Measurements from ENCODE around the gene ZNF223.
A peak's percentile ranks its signal among the peaks of the same experiment; 100 is the strongest.

The ZNF223 gene

DNA sequence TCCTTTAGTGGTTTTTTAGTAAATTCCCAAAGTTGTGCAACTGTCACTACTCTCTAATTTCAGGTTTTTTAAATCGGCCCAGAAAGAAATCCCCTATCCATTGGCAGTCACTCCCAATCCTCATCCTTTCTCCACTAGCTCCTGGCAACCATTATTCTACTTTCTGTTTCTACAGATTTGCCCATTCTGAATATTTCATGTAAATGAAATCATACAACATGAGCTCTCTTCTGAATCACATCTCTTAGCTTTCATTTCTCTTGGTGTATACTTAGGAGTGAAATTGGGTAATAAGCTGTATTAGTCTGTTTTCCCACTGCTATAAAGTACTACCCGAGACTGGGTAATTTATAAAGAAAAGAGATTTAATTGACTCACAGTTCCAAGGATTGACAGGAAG is 9.7 kb upstream of the ZNF223 start:
- H3K4me3 Mint-ChIP-seq = no peak overlapping the region

DNA sequence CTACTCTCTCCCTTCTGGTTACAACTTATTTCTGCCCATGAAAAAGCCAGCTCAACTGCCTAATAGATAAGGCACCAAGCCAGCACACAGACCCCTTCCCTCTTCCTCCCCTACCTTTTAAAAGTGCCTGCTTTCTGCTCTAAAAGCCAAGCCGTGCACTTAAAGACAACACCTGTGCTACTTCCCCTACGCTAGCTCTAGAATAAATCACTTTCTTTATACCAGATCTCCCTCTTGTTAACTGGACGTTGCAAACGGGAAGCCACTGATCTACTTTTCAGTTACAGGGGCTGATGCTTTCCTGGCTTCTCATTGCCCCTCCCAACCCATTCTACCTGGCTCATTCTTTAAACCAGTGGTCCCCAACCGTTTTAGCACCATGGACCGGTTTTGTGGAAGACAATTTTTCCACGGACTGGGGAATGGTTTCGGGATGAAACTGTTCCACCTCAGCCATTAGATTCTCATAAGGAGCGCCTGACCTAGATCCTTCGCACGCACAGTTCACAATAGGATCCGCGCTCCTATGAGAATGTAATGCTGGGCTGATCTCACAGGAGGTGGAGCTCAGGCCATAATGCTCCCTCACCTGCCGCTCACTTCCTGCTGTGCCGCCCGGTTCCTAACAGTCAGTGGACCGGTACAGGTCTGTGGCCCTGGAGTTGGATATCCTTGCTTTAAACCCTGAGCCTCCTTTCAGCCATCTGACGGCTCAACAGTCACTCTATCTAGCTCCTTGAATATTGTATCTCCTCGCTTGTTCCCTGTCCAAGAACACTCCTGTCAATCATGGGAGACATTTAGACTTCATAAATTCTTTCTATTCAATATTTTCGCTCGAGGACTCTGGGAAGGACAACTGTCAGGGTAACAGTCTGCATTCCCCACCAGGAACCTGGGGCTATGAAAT is 841 bp upstream of the ZNF223 start:
- no peak for DNase-seq

More for the DNA sequence above, 9.7 kb upstream of the ZNF223 start:
- Mint-ChIP-seq H3K27ac (no peak overlapping the region), H3K36me3 (peaks cover 9 to 10% of the 10 kb centered on the region in 2 donors), H3K4me1 (no peaks in the 10 kb centered on the region), H3K27me3 (peaks cover 23 to 50% of the 10 kb centered on the region in 2 donors), H3K9me3 (peaks cover 29 to 37% of the 10 kb centered on the region in 2 donors)
- no peak for ATAC-seq (replicated peaks)
- no peak for DNase-seq

DNA sequence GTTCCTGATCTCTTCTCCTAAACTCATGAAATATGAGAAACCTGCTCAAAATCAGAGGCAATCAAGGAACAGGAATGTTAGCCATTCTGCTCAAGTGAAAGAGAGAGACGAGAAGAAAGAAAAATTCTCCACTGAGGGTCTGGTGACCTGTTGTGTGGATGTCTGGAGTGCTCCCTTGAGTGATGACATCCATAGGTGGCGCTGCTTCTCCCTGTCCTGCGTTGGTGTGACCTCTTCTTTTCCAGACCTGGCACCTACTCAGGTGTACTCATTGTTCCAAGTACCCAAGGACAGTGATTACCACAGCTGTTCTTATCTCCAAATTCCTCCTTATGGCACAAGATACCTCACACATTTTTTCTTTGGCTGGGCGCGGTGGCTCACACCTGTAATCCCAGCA is 4.0 kb downstream of the ZNF223 start:
- DNase-seq (no peak), ATAC-seq (replicated peaks) (no peak)
- Mint-ChIP-seq H3K4me3 (no peak overlapping the region), H3K4me1 (peaks cover 6 to 14% of the 10 kb centered on the region in 2 donors), H3K9me3 (peaks cover 3 to 9% of the 10 kb centered on the region in 2 donors), H3K36me3 (peaks cover 53 to 71% of the 10 kb centered on the region in 2 donors), H3K27ac (no peak overlapping the region), H3K27me3 (no peaks in the 10 kb centered on the region)

More for the DNA sequence above, 841 bp upstream of the ZNF223 start:
- Mint-ChIP-seq H3K4me3 (peak overlapping the region; percentile 92 to 93), H3K36me3 (peaks cover 20 to 34% of the 10 kb centered on the region in 2 donors), H3K27me3 (peaks cover 10 to 14% of the 10 kb centered on the region in 2 donors), H3K27ac (peak overlapping the region; percentile 82), H3K4me1 (peaks cover 11 to 20% of the 10 kb centered on the region in 2 donors), H3K9me3 (peaks cover 9 to 11% of the 10 kb centered on the region in 2 donors)
- ATAC-seq (replicated peaks) = peak; percentile 70 to 84

DNA sequence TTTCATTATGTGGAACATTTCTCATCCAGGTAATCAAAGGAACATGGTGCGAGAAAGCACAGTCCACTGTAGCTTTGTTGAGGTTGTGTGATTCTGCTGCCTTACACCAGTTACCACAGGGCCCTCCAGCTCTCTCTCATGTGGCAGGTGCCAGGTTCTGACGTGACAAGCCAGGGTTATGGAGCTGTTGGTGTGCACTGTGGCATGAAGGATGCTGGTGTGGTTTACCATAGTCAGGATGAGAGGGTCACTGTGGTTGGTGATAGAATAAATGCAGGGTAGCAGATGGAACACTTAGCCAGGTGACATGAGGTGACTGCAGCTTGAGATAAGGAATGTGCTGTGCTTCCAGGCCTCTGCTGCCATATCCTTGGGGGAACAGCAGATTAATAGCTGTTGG is 7.4 kb downstream of the ZNF223 start:
- DNase-seq = no peak
- Mint-ChIP-seq H3K36me3 (peaks cover 78 to 86% of the 10 kb centered on the region in 2 donors), H3K4me1 (no peaks in the 10 kb centered on the region), H3K9me3 (peaks cover 11 to 12% of the 10 kb centered on the region in 2 donors), H3K27ac (no peak overlapping the region), H3K27me3 (no peaks in the 10 kb centered on the region), H3K4me3 (no peak overlapping the region)
- peak in 1 of 2 donors; percentile 34 for ATAC-seq (replicated peaks)

DNA sequence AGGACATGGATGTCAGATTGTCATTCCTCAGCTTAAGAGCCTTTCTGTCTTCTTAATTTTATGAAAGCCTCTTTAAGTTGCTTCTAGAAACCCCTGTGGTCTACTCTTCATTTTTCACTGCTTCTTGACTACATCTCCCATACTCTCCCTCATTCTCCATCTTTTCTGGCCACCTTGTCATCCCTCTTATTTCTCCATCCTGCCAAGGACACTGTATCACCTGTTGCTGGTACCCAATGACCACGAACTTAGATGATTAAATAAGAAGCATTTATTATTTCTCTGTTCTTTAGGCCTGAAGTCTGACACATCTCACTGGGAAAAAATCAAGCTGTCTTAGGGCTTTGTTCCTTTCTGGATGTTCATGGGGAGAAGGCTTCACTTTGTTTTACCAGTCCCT is 9.2 kb downstream of the ZNF223 start:
- Mint-ChIP-seq H3K27me3 (no peaks in the 10 kb centered on the region), H3K36me3 (peaks cover 76 to 87% of the 10 kb centered on the region in 2 donors), H3K4me3 (no peak overlapping the region), H3K4me1 (no peaks in the 10 kb centered on the region), H3K9me3 (peaks cover 12 to 13% of the 10 kb centered on the region in 2 donors), H3K27ac (no peak overlapping the region)
- ATAC-seq (replicated peaks) = no peak
- no peak for DNase-seq

DNA sequence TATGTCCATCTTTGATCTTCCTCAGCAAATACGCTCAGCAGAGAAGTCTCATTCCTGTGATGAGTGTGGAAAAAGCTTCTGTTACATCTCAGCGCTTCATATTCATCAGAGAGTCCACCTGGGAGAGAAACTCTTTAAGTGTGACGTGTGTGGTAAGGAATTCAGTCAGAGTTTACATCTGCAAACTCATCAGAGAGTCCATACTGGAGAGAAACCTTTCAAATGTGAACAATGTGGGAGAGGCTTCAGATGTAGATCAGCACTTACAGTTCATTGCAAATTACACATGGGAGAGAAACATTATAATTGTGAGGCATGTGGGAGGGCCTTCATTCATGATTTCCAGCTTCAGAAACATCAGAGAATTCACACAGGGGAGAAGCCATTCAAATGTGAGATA is 14.5 kb downstream of the ZNF223 start:
- DNase-seq (no peak), ATAC-seq (replicated peaks) (no peak)
- H3K36me3 Mint-ChIP-seq = peaks cover 60 to 79% of the 10 kb centered on the region in 2 donors
- no peaks in the 10 kb centered on the region for H3K27me3 Mint-ChIP-seq
- H3K27ac Mint-ChIP-seq = no peak overlapping the region
- H3K4me1 Mint-ChIP-seq = peaks cover 4 to 5% of the 10 kb centered on the region in 2 donors
- no peak overlapping the region for H3K4me3 Mint-ChIP-seq
- peaks cover 27 to 37% of the 10 kb centered on the region in 2 donors for H3K9me3 Mint-ChIP-seq

DNA sequence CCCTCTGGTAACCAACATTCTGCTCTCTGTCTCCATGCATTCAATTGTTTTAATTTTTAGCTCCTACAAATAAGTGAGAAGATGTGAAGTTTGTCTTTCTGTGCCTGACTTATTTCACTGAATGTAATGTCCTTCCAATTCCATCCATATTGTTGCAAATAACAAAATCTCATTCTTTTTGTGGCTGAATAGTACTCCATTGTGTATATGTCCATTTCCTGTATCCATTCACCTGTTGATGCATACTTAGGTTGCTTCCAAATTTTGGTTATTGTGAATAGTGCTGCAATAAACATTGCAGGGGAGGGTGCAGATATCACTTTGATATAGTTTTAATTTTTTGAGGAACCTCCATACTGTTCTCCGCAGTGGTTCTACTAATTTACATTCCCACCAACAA is 17.6 kb downstream of the ZNF223 start:
- Mint-ChIP-seq H3K4me1 (peaks cover 17 to 21% of the 10 kb centered on the region in 2 donors), H3K36me3 (peaks cover 37 to 59% of the 10 kb centered on the region in 2 donors), H3K27me3 (no peaks in the 10 kb centered on the region), H3K27ac (no peak overlapping the region), H3K9me3 (peaks cover 27 to 37% of the 10 kb centered on the region in 2 donors), H3K4me3 (no peak overlapping the region)
- DNase-seq (no peak), ATAC-seq (replicated peaks) (no peak)

DNA sequence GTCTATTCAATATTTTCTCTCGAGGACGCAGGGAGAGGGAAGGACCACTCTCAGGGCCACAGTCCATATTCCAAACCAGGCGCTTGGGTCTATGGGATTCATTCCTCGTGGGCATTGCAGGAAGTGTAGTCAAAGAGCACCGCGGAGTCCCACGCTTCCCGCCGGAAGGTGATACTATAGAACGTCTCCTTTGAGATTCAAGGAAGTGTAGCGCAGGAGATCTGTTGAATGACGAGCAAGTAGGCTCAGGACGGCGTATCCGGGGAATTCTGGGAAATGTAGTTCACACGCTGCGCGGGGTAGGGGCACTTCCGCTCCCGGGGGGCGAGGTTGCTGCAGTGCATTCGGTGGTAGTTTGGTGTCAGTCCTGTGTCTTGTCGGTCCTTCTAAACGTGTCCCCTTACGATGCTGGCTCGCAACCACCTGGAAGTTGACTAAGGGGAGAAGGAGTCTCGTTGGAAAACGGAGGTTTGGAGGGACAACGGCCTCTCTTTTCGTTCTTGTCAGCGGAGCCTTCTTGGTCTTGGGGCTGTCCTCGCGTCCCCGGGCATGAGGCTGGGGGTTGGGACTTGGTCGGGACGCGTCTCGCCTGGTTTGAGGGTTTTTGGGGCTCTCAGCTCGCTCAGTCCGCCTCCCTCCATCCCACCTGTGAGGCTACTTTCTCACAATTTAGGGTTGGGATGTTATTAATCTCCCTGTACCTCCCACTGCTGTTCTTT is 20.1 kb downstream of the ZNF223 start, which contains the start of gene ZNF284:
TSS of gene ZNF284 (plus strand) at position 336 of the 719 bp plus-strand sequence. CDS start 4,231 bp downstream, outside the sequence.
- peaks cover 23 to 49% of the 10 kb centered on the region in 2 donors for H3K36me3 Mint-ChIP-seq
- peak within 1 kb of the TSS; percentile 88 to 91 for H3K4me3 Mint-ChIP-seq
- peak within 1 kb of the TSS; percentile 93 for H3K27ac Mint-ChIP-seq
- peaks cover 18 to 21% of the 10 kb centered on the region in 2 donors for H3K4me1 Mint-ChIP-seq
- ATAC-seq (replicated peaks) = peak; percentile 99
- peak; percentile 83 for DNase-seq
- H3K27me3 Mint-ChIP-seq = no peaks in the 10 kb centered on the region
- H3K9me3 Mint-ChIP-seq = peaks cover 13 to 27% of the 10 kb centered on the region in 2 donors

DNA sequence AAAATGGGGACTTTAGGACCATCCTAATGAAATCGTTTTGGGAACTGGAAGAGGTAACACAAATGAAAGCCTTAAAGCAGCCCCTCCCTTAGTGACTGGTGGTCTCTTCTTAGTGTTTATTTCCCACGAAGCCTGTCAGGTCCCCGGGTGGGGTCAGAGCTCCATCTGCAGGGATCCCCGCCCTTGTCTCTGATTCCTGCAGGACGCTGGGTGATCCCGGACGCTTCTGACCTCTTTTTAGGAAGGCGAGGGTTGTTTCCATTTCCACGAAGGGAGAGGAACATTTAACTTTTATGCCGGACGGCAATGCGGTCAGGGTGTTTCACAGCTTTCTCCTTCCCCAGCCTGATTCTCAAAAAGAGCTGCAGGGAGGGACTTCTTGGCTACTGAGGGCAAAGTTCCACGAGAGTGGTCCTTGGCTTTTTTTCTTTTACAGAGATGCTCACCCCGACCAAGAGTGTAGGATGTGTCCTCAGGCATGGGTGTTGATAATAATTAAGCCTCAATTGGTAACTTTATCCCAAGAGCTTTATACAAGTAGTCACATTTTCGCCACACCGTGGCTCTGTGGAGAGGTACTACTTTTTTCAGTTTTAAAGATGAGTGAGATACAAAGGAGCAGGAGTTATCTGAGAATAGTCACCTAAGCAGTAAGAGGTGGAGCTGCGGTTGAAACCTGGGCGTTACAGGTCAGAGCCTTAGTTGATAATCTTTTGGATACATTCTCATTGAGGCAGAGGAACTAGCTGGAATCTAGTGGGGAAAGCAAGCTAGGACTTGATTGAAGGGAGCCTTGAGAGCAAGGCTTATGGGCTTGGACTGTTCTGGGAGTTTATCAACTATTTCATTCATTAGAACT is 20.9 kb downstream of the ZNF223 start:
- DNase-seq = no peak
- Mint-ChIP-seq H3K4me3 (peak overlapping the region; percentile 88 to 91), H3K9me3 (peaks cover 11 to 23% of the 10 kb centered on the region in 2 donors), H3K27me3 (no peaks in the 10 kb centered on the region), H3K36me3 (peaks cover 23 to 47% of the 10 kb centered on the region in 2 donors), H3K27ac (peak overlapping the region; percentile 93), H3K4me1 (peaks cover 18 to 21% of the 10 kb centered on the region in 2 donors)
- ATAC-seq (replicated peaks) = peak in 1 of 2 donors; percentile 20

DNA sequence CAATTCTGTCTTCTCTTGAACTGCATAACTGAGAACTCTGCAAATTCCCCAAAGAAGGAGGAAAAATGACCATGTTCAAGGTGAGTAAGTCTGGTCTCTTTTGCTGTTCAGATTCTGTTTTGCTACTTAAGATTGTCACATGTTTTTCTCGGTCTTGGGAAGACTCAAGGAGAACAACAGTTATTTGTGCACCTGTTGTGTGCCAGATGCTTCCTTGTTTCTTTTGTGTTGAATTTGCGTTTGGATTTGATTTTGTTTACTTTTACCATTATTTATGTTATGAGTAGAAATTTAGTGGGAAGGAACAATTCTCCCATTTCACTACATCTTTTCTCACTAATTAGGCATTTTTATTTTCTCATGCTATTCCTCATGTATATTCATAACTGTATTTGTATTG is 24.5 kb downstream of the ZNF223 start:
- peaks cover 14 to 16% of the 10 kb centered on the region in 2 donors for H3K4me1 Mint-ChIP-seq
- H3K4me3 Mint-ChIP-seq = no peak overlapping the region
- H3K27ac Mint-ChIP-seq = no peak overlapping the region
- DNase-seq (no peak), ATAC-seq (replicated peaks) (no peak)
- peaks cover 3 to 4% of the 10 kb centered on the region in 2 donors for H3K9me3 Mint-ChIP-seq
- no peaks in the 10 kb centered on the region for H3K27me3 Mint-ChIP-seq
- peaks cover 25 to 41% of the 10 kb centered on the region in 2 donors for H3K36me3 Mint-ChIP-seq

DNA sequence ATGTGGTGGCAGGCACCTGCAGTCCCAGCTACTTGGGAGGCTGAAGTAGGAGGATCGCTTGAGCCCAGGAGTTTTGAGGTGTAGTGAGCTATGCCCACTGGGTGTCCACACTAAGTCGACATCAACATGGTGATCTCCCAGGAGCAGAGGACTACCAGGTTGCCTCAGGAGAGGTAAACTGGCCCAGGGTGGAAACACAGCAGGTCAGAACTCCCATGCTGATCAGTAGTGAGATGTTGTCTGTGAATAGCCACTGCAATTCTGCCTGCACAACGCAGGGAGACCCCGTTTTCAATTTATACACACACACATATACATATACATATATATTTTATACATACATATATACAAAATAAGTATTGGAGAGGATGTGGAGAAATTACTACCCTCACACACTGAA is 40.3 kb downstream of the ZNF223 start:
- Mint-ChIP-seq H3K36me3 (peaks cover 7 to 16% of the 10 kb centered on the region in 2 donors), H3K27me3 (no peaks in the 10 kb centered on the region), H3K4me1 (peaks cover 5 to 11% of the 10 kb centered on the region in 2 donors), H3K9me3 (no peaks in the 10 kb centered on the region), H3K27ac (no peak overlapping the region), H3K4me3 (no peak overlapping the region)
- no peak for DNase-seq
- no peak for ATAC-seq (replicated peaks)

DNA sequence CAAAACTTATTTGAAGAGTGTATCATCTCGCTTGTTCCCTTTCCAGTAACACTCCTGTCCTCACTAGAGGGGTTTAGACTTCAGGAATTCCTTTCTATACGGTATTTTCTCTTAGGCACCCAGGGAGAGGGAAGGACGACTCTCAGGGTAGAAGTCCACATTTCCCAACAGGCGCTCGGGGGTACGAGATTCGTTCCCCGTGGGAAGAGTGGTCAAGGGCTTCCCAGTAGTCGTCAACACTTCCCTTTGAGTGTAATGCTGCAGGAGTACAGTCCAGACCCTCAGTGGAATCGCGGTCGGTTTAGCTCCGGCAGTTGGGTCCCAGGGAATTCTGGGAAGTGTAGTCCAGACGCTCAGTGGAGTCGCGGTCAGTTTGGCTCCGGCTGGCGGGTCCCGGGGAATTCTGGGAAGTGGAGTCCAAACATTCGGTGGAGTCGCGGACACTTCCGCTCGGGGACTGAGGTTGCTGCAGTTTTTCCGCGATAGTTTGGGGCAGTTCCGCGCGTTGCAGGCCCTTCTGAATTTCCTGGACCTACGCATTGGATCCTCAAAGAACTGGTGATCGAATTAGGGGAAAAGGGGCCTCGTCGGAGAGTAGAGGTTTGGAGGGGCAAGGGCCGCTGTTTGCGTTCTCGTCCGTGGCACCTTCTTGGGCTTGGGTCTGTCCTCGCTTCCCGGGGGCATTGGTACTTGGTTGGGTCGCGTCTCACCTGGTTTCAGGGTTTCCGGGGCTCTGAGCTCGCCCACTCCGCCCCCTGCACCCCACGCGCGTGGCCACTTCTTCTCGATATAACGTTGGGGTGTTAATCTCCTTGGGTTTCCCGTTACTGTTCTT is 42.3 kb downstream of the ZNF223 start, which contains the start of gene ZNF224:
TSS of gene ZNF224 (plus strand) at position 431 of the 835 bp plus-strand sequence. CDS start 3,513 bp downstream, outside the sequence.
- H3K4me1 Mint-ChIP-seq = peaks cover 5 to 16% of the 10 kb centered on the region in 2 donors
- ATAC-seq (replicated peaks) (peak; percentile 89 to 91), DNase-seq (peak; percentile 83)
- H3K27me3 Mint-ChIP-seq = no peaks in the 10 kb centered on the region
- H3K9me3 Mint-ChIP-seq = no peaks in the 10 kb centered on the region
- peak within 1 kb of the TSS; percentile 92 for H3K27ac Mint-ChIP-seq
- peak within 1 kb of the TSS; percentile 98 to 99 for H3K4me3 Mint-ChIP-seq
- peaks cover 25 to 26% of the 10 kb centered on the region in 2 donors for H3K36me3 Mint-ChIP-seq

DNA sequence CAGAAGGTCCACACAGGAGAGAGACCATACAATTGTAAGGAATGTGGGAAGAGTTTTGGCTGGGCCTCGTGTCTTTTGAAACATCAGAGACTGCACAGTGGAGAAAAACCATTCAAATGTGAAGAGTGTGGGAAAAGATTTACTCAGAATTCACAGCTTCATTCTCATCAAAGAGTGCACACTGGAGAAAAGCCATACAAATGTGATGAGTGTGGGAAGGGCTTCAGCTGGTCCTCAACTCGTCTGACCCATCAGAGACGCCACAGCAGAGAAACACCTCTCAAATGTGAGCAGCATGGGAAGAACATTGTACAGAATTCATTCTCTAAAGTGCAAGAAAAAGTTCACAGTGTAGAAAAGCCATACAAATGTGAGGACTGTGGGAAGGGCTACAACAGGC is 55.9 kb downstream of the ZNF223 start:
- ATAC-seq (replicated peaks) (no peak), DNase-seq (no peak)
- Mint-ChIP-seq H3K4me3 (no peak overlapping the region), H3K27me3 (no peaks in the 10 kb centered on the region), H3K27ac (no peak overlapping the region), H3K9me3 (peaks cover 38 to 41% of the 10 kb centered on the region in 2 donors), H3K4me1 (peaks cover 5 to 7% of the 10 kb centered on the region in 2 donors), H3K36me3 (peaks cover 56 to 79% of the 10 kb centered on the region in 2 donors)

All from stimulated activated naive B cell treated with anti-CD40 and anti-IgM and Interleukin-4, amounts not matched to agents 10 μg/mL and 1 μg/mL and 100 μg/mL, for 72 hours (primary cell).